ENCODE measurements around the gene KBTBD13.

Gene KBTBD13

DNA sequence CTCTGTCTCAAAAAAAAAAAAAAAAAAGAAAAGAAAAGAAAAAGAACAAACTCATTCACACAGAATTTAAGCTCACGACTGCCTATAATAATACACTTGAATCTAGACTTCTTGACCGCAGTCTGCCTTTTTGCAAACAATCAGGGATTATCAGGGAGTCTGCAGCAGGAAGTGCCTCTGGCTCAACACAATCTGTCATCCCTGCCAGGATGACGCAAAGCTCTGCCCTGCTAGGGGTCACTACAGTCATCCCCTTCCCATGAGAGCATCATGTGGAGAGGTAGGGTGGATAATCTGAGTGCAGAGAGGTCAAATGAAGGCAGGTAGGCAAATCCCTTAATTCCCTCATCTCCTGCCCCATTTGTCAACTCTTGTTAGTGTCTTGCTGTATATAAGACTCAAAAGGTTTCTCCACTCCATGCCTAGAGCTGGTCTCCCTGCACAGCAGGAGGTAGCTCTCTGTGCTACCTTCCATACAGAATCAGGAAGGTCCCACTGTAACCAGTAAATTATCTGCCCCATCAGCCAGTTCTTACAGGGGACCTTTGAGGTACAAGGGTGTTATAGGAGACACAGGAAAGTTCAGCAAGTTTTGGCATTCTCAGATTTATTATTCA is 34.2 kb downstream of the KBTBD13 start:
- H3K4me1 Mint-ChIP-seq (ENCODE audit: low read depth) = no peaks in the 10 kb centered on the region
- no peaks in the 10 kb centered on the region for H3K27me3 Mint-ChIP-seq
- intact Hi-C loops (cut with micrococcal nuclease) = no loop called here
- no peak overlapping the region for H3K4me3 Mint-ChIP-seq
- H3K27ac Mint-ChIP-seq = no peak overlapping the region
- peaks cover 68% of the 10 kb centered on the region for H3K36me3 Mint-ChIP-seq (ENCODE audit: low read depth)
- H3K9me3 Mint-ChIP-seq = no peaks in the 10 kb centered on the region

DNA sequence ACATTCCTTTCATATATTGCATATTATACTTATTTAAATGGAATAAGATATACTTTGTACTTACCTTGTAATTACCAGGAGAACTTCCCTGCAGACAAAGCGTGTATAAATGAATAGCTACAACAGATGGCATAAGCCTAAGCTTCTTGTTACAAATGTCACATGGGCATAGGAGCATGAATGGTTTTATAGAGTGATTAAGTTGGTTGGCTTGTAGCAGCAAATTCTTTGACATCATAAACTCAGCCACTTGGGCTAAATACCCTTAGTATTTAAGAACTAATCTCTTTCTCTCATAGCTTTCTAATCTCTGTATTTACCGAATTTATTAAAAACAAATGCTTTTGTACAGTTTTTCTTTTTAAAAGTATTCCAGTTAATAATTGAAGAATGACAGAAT is 38.5 kb downstream of the KBTBD13 start, which contains the start of gene UBAP1L:
TSS of gene UBAP1L (minus strand) at position 115 of the 400 bp plus-strand sequence. CDS start 8,985 bp downstream, outside the sequence.
- H3K4me1 Mint-ChIP-seq (ENCODE audit: low read depth) = no peaks in the 10 kb centered on the region
- no peaks in the 10 kb centered on the region for H3K9me3 Mint-ChIP-seq
- H3K36me3 Mint-ChIP-seq (ENCODE audit: low read depth) = peaks cover 82% of the 10 kb centered on the region
- no peak within 1 kb of the TSS for H3K27ac Mint-ChIP-seq
- H3K4me3 Mint-ChIP-seq = no peak within 1 kb of the TSS
- intact Hi-C loops (cut with micrococcal nuclease) = no loop called here
- H3K27me3 Mint-ChIP-seq = no peaks in the 10 kb centered on the region

DNA sequence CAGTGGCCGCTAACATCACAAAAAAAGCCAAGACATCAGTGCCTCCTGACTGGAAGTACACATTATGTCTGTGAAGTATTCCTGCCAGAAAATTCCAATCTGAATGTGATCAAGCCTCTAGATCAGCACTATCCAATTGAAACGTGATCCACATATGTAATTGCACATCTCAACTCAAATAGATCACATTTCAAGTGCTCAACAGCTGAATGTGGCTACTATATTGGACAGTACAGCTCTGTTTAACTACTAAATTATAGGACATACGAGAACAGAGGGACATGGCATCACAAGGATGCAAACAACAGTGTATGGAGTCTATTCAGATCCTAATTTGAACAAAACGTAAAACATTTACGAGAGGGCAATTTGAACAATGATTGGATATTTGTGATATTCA is 39.0 kb downstream of the KBTBD13 start:
- Mint-ChIP-seq H3K36me3 (ENCODE audit: low read depth) (peaks cover 86% of the 10 kb centered on the region), H3K27ac (no peak overlapping the region)

More for the DNA sequence above, 39.0 kb downstream of the KBTBD13 start:
- Mint-ChIP-seq H3K9me3 (no peaks in the 10 kb centered on the region), H3K27me3 (no peaks in the 10 kb centered on the region), H3K4me3 (no peak overlapping the region), H3K4me1 (ENCODE audit: low read depth) (no peaks in the 10 kb centered on the region)
- intact Hi-C loops (cut with micrococcal nuclease) = no loop called here

Measured in dendritic cell treated with granulocyte-macrophage colony-stimulating factor and Interleukin-4, amounts not matched to agents 40 ng/mL and 50 ng/mL, for 4 days (primary cell).